Mammary epithelial cell (primary cell): ENCODE data around the gene TMEM187.

Experiments
- CTCF ChIP-seq, 2 donors: IDR thresholded peaks in 1 of 2; conservative IDR thresholded peaks in 1 of 2; 2 replicates each; pipeline ENCODE4 v1.5.1; 2011 to 2012; ENCODE audit warnings: inconsistent platforms in 2 of 2, low read length in 2 of 2, mild to moderate bottlenecking in 2 of 2, control low read depth in 1 of 2, low read depth in 1 of 2; ENCODE audit not compliant: insufficient read depth in 1 of 2; ENCODE audit errors: extremely low read depth in 1 of 2
- EZH2 ChIP-seq: IDR thresholded peaks from 2 replicates; pipeline ENCODE4 v1.6.1; 2012; ENCODE audit warnings: low read length, inconsistent platforms, borderline replicate concordance

- TF ChIP-seq EZH2: no peak
- TF ChIP-seq CTCF (conservative IDR thresholded peaks at IDR 0.05 in 1 of 2, IDR thresholded peaks at IDR 0.05 in 1 of 2; ENCODE audit: extremely low read depth in 1 of 2, insufficient read depth in 1 of 2, low read depth in 1 of 2, low read length in 2 of 2): no peak
Observed at GRCh38 chrX:153925739-153926551, 46.6 kb upstream of the TMEM187 start, which contains the start of gene ARHGAP4.
